ENCODE results near the gene GINS2.

GINS2 gene

DNA sequence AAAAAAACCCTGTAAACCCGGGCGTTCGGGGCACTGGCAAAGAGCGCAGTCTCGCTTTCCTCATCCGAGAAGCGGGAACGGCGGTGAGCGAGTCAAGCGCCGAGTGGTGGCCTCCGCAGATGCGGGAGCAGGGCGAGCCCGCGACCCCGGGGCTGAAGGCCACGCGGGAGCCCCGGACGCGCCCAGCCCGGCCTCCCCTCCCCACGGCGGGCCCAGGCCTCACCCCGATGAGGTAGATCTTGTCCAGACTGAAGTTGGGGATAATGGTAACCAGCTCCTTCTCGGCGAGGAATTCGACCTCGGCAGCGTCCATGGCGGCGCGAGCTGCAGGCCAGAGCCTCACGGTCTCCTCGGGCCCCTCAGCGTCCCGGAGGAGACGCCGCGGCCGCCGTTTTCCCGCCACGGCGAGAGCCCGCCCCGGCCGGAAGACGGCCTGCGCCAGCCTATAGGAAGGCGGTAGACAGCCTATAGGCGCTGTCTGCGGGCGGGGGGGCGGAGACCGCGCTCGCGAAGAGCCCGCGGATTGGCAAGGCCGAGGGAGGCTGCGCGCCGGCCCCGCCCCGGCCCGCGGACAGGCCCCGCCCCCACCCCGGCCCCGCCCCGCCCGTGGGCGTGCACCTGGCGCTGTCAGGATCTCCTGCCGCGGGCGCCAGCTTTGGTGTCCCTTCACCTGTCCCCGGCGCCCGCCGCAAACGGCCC, at the start of gene GINS2:
Gene GINS2, minus strand, starts transcription at position 369 of the 699 bp plus-strand sequence. Its CDS starts 56 bp downstream, at position 313.
- H3K9ac ChIP-seq (ENCODE audit: low read length): peak within 1 kb of the TSS; percentile 72
- peaks cover 23% of the 10 kb centered on the region for H3K27me3 ChIP-seq (replicated peaks; ENCODE audit: control insufficient read depth, insufficient read depth, low read length)
- DNase-seq (ENCODE audit: low read depth): peak; percentile 95
- H3K4me3 ChIP-seq (ENCODE audit: low read length): peak within 1 kb of the TSS; percentile 86
- no peaks in the 10 kb centered on the region for H3K4me1 ChIP-seq (ENCODE audit: control insufficient read depth, insufficient read depth, low read length)
- H3K9me3 ChIP-seq (ENCODE audit: control insufficient read depth, low read length): no peaks in the 10 kb centered on the region
- no peaks in the 10 kb centered on the region for H3K36me3 ChIP-seq (ENCODE audit: control insufficient read depth, insufficient read depth, low read length, severe bottlenecking)

DNA sequence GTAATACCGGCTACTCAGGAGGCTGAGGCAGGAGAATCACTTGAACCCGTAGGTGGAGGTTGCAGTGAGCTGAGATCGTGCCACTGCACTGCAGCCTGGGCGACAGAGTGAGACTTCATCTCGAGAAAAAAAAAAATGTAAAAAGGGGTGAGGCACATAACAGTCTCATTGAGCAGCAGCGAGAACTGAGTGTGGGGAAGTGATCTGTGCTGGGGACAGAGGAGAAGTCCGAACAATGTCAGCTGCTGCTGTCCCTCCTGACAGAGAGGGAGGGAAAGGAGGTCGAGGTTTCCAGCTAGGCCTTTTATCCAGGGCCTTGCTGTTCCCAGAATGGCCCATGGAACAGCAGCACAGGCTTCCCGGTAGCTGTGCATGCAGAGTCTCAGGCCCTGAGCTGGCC, 48.2 kb upstream of the GINS2 start:
- DNase-seq (ENCODE audit: low read depth): no peak
- no peaks in the 10 kb centered on the region for H3K36me3 ChIP-seq (ENCODE audit: control insufficient read depth, insufficient read depth, low read length, severe bottlenecking)
- H3K9me3 ChIP-seq (ENCODE audit: control insufficient read depth, low read length): no peaks in the 10 kb centered on the region
- H3K27me3 ChIP-seq (replicated peaks; ENCODE audit: control insufficient read depth, insufficient read depth, low read length): no peaks in the 10 kb centered on the region
- peaks cover 16% of the 10 kb centered on the region for H3K4me1 ChIP-seq (ENCODE audit: control insufficient read depth, insufficient read depth, low read length)
- H3K4me3 ChIP-seq (ENCODE audit: low read length): no peak overlapping the region
- H3K9ac ChIP-seq (ENCODE audit: low read length): no peak overlapping the region

DNA sequence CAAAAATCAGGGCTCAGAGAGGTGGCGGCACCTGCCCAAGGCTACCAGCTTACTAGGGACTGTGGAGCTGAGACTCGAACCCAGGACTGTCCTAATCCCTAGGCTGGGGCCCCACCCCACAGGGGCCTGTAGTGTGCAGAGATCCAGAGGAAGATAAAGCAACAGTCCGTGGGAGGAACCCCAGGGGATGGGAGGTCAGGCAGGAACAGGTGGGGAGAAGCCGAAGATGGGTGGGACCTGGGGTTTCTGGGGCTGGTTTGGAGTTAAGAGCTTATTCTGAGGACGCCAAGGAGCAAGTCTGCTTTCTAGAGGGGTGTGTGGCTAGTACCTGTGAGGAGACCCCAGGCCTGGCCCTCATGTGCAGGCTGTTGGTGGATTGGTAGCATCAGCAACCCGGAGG, 47.2 kb upstream of the GINS2 start:
- Histone ChIP-seq H3K4me1 (ENCODE audit: control insufficient read depth, insufficient read depth, low read length) (peaks cover 16% of the 10 kb centered on the region), H3K9me3 (ENCODE audit: control insufficient read depth, low read length) (no peaks in the 10 kb centered on the region)
- no peak for DNase-seq (ENCODE audit: low read depth)

DNA sequence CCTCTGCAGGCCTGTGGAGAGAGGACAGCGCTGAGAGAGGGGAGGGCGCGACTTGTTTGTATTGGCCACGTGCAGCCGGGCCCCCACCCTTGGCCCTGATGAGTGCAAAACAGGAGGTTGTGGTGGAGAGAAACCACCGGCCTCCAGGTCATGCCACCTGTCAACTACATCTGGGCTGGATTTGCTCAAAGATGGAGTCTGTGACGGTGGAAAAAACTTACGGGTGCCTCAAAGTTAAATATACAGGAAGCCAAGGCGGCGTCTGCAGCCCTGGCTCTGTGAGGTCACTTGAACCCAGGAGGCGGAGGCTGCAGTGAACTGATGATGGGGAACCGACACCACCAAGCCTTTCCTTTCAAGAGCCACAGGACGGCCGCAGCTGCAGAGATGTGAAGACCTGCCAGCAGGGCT, 46.5 kb upstream of the GINS2 start:
- Histone ChIP-seq H3K36me3 (ENCODE audit: control insufficient read depth, insufficient read depth, low read length, severe bottlenecking) (no peaks in the 10 kb centered on the region), H3K9ac (ENCODE audit: low read length) (no peak overlapping the region)
- DNase-seq (ENCODE audit: low read depth): no peak

More for the DNA sequence above, 47.2 kb upstream of the GINS2 start:
- no peak overlapping the region for H3K4me3 ChIP-seq (ENCODE audit: low read length)
- no peaks in the 10 kb centered on the region for H3K36me3 ChIP-seq (ENCODE audit: control insufficient read depth, insufficient read depth, low read length, severe bottlenecking)
- no peak overlapping the region for H3K9ac ChIP-seq (ENCODE audit: low read length)
- no peaks in the 10 kb centered on the region for H3K27me3 ChIP-seq (replicated peaks; ENCODE audit: control insufficient read depth, insufficient read depth, low read length)

DNA sequence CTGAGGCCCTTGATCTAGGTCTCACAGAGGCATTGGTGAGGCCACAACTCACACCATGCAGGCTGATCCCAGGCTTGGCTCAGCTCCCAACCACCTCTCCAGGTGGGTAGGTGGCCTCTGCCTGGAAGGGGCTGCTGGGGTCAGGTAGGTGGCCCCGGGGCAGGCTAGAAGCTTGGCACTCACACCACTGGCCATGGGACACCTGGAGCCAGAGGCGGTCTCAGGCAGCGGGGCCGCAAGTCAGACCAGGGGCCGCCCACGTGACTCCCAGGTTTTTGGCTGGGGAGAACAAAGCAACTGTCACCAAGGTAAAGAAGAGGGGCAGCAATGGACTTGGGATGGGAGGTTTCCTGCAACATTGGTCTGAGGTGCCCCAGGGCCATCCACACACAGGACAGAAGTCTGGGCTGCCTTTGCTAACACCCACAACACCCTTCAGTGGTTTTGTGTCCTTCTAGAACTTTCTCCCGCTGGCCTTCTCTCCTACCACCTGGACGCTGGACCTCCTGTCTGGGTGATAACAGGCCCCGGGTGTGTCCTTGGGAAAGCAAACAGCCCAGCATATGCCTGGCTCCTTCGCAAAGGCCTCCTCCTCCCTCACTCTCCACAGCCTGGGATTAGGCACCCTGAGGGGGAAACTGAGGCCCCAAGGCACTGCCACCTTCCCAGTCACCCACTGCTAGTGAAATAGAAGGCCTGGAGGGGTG, 45.7 kb upstream of the GINS2 start:
- no peak overlapping the region for H3K9ac ChIP-seq (ENCODE audit: low read length)
- H3K4me1 ChIP-seq (ENCODE audit: control insufficient read depth, insufficient read depth, low read length): peaks cover 16% of the 10 kb centered on the region
- H3K9me3 ChIP-seq (ENCODE audit: control insufficient read depth, low read length): no peaks in the 10 kb centered on the region
- no peak for DNase-seq (ENCODE audit: low read depth)
- H3K36me3 ChIP-seq (ENCODE audit: control insufficient read depth, insufficient read depth, low read length, severe bottlenecking): no peaks in the 10 kb centered on the region
- no peak overlapping the region for H3K4me3 ChIP-seq (ENCODE audit: low read length)
- H3K27me3 ChIP-seq (replicated peaks; ENCODE audit: control insufficient read depth, insufficient read depth, low read length): no peaks in the 10 kb centered on the region

More for the DNA sequence above, 46.5 kb upstream of the GINS2 start:
- Histone ChIP-seq H3K27me3 (replicated peaks; ENCODE audit: control insufficient read depth, insufficient read depth, low read length) (no peaks in the 10 kb centered on the region), H3K4me3 (ENCODE audit: low read length) (no peak overlapping the region), H3K9me3 (ENCODE audit: control insufficient read depth, low read length) (no peaks in the 10 kb centered on the region), H3K4me1 (ENCODE audit: control insufficient read depth, insufficient read depth, low read length) (peaks cover 16% of the 10 kb centered on the region)

DNA sequence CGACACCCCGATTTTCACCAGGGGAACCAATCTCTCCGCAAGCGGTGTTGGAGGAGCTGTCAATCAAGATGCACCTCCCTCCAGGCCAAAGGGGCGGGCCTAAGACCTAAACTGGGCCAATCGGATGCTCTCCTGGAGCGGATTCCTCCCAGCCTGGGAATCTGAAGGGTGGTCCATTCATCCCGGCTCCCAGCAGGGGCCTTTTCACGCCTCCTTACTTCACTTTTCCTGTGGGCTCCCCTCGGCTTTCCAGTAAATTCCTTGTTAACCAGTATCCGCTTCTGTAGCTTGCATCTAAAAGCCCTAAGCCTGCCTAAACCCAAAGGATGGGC, 45.1 kb upstream of the GINS2 start:
- DNase-seq (ENCODE audit: low read depth): no peak
- Histone ChIP-seq H3K4me3 (ENCODE audit: low read length) (peak overlapping the region; percentile 38), H3K27me3 (replicated peaks; ENCODE audit: control insufficient read depth, insufficient read depth, low read length) (no peaks in the 10 kb centered on the region), H3K4me1 (ENCODE audit: control insufficient read depth, insufficient read depth, low read length) (peaks cover 16% of the 10 kb centered on the region), H3K36me3 (ENCODE audit: control insufficient read depth, insufficient read depth, low read length, severe bottlenecking) (no peaks in the 10 kb centered on the region), H3K9ac (ENCODE audit: low read length) (peak overlapping the region; percentile 61), H3K9me3 (ENCODE audit: control insufficient read depth, low read length) (no peaks in the 10 kb centered on the region)

DNA sequence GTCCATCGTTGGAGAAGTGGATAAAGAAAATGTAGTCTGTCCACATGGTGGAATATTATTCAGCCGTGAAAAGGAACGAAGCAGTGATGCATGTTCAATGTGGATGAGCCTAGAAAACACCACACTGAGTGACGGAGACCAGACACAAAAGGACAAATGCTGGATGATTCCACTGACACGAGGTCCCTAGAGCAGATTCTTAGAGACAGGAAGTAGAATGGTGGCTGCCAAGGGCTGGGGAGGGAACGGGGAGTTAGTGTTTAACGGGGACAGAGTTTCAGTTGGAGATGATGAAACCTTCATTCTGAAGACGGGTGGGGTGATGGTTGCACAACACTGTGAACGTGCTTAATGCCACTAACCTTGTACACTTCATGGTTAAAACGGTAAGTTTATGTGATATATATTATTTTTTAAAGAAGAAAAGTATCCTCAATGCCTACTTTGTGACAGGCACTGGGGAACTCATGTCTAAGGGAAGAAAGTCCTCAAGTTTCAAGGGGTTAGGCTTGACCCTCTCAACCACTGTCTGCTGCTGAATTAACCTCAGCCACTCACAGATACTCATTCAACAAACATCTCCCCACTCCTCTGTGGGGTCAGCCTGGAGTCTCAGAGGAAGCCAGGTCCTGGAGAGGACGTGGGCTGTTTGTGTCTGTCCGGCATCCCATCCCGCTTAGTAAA, 44.5 kb upstream of the GINS2 start:
- H3K36me3 ChIP-seq (ENCODE audit: control insufficient read depth, insufficient read depth, low read length, severe bottlenecking): no peaks in the 10 kb centered on the region
- no peaks in the 10 kb centered on the region for H3K27me3 ChIP-seq (replicated peaks; ENCODE audit: control insufficient read depth, insufficient read depth, low read length)
- peak overlapping the region; percentile 61 for H3K9ac ChIP-seq (ENCODE audit: low read length)
- H3K4me1 ChIP-seq (ENCODE audit: control insufficient read depth, insufficient read depth, low read length): peaks cover 16% of the 10 kb centered on the region
- peak overlapping the region; percentile 38 for H3K4me3 ChIP-seq (ENCODE audit: low read length)
- H3K9me3 ChIP-seq (ENCODE audit: control insufficient read depth, low read length): no peaks in the 10 kb centered on the region
- peak; percentile 37 for DNase-seq (ENCODE audit: low read depth)

DNA sequence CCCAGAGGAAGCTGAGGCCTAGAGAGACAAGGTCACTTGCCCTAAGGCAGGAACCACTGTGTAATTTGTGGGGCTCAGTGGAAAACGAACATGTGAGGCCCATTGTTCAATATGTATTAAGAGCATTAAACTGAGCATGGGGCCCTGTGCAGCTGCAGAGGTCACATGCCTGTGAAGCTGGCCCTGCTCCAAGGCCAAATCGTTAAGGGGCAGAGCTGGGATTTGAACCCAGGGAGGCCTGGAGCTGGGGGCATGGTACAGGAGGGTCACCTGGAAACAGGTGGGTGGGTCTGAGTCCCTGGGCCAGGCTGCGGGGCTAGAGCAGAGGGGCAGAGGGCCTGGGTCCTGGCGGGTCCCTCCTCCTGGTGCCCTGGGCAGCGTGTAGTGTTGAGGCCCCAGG, 42.4 kb upstream of the GINS2 start:
- H3K9me3 ChIP-seq (ENCODE audit: control insufficient read depth, low read length): no peaks in the 10 kb centered on the region
- H3K36me3 ChIP-seq (ENCODE audit: control insufficient read depth, insufficient read depth, low read length, severe bottlenecking): no peaks in the 10 kb centered on the region
- H3K27me3 ChIP-seq (replicated peaks; ENCODE audit: control insufficient read depth, insufficient read depth, low read length): no peaks in the 10 kb centered on the region
- no peak overlapping the region for H3K9ac ChIP-seq (ENCODE audit: low read length)
- peaks cover 16% of the 10 kb centered on the region for H3K4me1 ChIP-seq (ENCODE audit: control insufficient read depth, insufficient read depth, low read length)
- H3K4me3 ChIP-seq (ENCODE audit: low read length): no peak overlapping the region
- DNase-seq (ENCODE audit: low read depth): no peak

DNA sequence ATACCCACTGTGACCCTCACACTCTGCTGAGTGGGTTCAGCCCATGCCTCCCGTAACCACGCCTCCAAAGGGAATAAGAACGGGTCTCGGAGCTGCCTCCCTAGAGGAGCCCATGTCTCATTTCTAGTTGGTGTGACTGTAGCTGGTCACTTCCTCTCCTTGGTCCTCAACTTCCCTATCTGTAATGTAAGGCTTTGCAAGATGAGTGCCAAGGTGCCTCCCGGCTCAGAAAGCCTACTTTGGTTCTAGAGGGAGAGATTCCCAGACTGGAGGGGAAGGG, 41.4 kb upstream of the GINS2 start:
- Histone ChIP-seq H3K4me1 (ENCODE audit: control insufficient read depth, insufficient read depth, low read length) (peaks cover 16% of the 10 kb centered on the region), H3K9me3 (ENCODE audit: control insufficient read depth, low read length) (peaks cover 2% of the 10 kb centered on the region), H3K4me3 (ENCODE audit: low read length) (no peak overlapping the region), H3K27me3 (replicated peaks; ENCODE audit: control insufficient read depth, insufficient read depth, low read length) (no peaks in the 10 kb centered on the region), H3K36me3 (ENCODE audit: control insufficient read depth, insufficient read depth, low read length, severe bottlenecking) (no peaks in the 10 kb centered on the region), H3K9ac (ENCODE audit: low read length) (no peak overlapping the region)
- no peak for DNase-seq (ENCODE audit: low read depth)

DNA sequence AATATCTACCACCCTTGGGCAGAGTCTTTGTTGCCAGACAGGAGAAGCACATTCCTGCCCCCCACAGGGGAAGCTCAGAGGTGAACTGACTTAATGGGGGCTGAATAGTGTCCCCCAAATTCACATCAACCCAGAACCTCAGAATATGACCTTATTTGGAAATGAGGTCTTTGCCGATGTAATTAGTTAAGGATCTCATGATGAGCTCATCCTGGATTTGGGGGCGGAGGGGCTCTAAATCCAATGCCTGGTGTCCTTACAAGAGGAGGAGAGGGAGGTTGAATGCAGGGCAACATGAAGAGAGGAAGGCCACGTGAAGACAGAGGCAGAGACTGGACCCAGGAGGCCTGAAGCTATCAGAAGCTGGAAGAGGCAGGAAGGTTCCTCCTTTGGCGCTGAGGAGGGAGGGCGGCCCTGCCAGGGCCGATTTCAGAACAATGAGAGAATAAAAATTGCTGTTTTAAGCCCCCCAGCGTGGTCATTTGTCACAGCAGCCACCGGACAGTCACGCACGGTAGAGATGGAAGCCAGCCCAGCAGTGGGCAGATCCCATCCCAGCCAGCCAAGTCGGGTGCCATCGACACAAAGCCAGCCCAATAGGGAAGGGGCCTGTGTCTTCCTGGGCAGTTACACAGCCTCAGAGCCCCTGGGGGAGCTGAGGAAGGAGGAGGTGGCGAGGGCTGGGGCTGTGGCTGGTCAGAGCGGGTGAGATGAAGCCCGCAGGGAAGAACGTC, 40.9 kb upstream of the GINS2 start:
- no peaks in the 10 kb centered on the region for H3K27me3 ChIP-seq (replicated peaks; ENCODE audit: control insufficient read depth, insufficient read depth, low read length)
- no peak for DNase-seq (ENCODE audit: low read depth)
- H3K4me1 ChIP-seq (ENCODE audit: control insufficient read depth, insufficient read depth, low read length): peaks cover 16% of the 10 kb centered on the region
- no peak overlapping the region for H3K4me3 ChIP-seq (ENCODE audit: low read length)
- no peak overlapping the region for H3K9ac ChIP-seq (ENCODE audit: low read length)
- H3K9me3 ChIP-seq (ENCODE audit: control insufficient read depth, low read length): peaks cover 2% of the 10 kb centered on the region
- no peaks in the 10 kb centered on the region for H3K36me3 ChIP-seq (ENCODE audit: control insufficient read depth, insufficient read depth, low read length, severe bottlenecking)

DNA sequence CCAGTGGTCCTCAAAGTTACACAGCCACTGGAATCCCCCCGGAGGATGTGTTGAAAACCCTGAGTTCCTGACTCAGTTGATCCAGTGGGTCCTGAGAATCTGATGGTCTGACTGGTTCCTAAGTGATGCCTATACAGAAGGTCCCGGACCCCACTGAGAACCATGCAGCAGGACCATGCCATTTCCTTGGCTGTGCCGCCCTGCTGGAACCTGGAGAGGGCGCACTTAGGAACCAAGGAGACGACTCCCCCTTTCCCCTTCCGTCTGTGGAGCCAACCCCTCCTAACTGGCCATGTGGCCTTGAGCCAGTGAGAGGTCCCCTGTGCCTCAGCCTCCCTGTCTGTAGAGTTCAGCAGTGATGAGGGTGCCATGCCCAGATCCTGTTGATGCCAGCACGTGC, 40.1 kb upstream of the GINS2 start:
- no peak for DNase-seq (ENCODE audit: low read depth)
- Histone ChIP-seq H3K9me3 (ENCODE audit: control insufficient read depth, low read length) (peaks cover 2% of the 10 kb centered on the region), H3K36me3 (ENCODE audit: control insufficient read depth, insufficient read depth, low read length, severe bottlenecking) (no peaks in the 10 kb centered on the region)

More for the DNA sequence above, 40.1 kb upstream of the GINS2 start:
- Histone ChIP-seq H3K27me3 (replicated peaks; ENCODE audit: control insufficient read depth, insufficient read depth, low read length) (no peaks in the 10 kb centered on the region), H3K4me1 (ENCODE audit: control insufficient read depth, insufficient read depth, low read length) (peaks cover 12% of the 10 kb centered on the region), H3K9ac (ENCODE audit: low read length) (no peak overlapping the region), H3K4me3 (ENCODE audit: low read length) (no peak overlapping the region)
